HepG2 (cell line): ENCODE measurements around the gene CYP19A1. TPM values are rescaled to one million over a fixed set of nuclear protein-coding genes. Genes with fewer than 3 reads are reported as not detected.

Source experiments
- DR1 ChIP-seq: sonication (generic); formaldehyde crosslinking; IDR thresholded peaks from 2 replicates; pipeline ENCODE4 v1.8.0; 2021; ENCODE audit warnings: mild to moderate bottlenecking, missing genetic modification reagents, inconsistent platforms
- NONO ChIP-seq, 2 experiments: fragments of 450-650 bp in 1 of 2; sonication (generic) in 1 of 2; formaldehyde crosslinking in 1 of 2; IDR thresholded peaks in 1 of 2; conservative IDR thresholded peaks in 1 of 2; 2 replicates each; pipeline versions ENCODE4 v1.6.1 to v1.8.0; 2017 to 2022; ENCODE audit warnings: mild to moderate bottlenecking in 1 of 2, missing genetic modification reagents in 1 of 2, moderate library complexity in 1 of 2
- PAX8 ChIP-seq: sonication (generic); formaldehyde crosslinking; IDR thresholded peaks from 2 replicates; pipeline ENCODE4 v1.8.0; 2022; ENCODE audit warnings: mild to moderate bottlenecking, missing genetic modification reagents, borderline replicate concordance
- PRDM10 ChIP-seq: sonication (generic); formaldehyde crosslinking; IDR thresholded peaks from 2 replicates; pipeline ENCODE4 v1.4.0; 2020; ENCODE audit warnings: low read depth, missing genetic modification reagents
- SRY ChIP-seq: sonication (generic); formaldehyde crosslinking; IDR thresholded peaks from 2 replicates; pipeline ENCODE4 v1.8.0; 2022; ENCODE audit warnings: mild to moderate bottlenecking, missing genetic modification reagents
- ZNF7 ChIP-seq: IDR thresholded peaks from 2 replicates; pipeline ENCODE4 v1.6.1; 2016; ENCODE audit warnings: missing biosample characterization, missing genetic modification reagents
- ZNF780A ChIP-seq: sonication (generic); formaldehyde crosslinking; IDR thresholded peaks from 2 replicates; pipeline ENCODE4 v1.8.0; 2022; ENCODE audit warnings: mild to moderate bottlenecking, missing genetic modification reagents, moderate library complexity
- polyA plus RNA-seq, 8 experiments: library from polyadenylated mRNA; depleted of rRNA in 3 of 8; stranded (reverse) in 7 of 8; unstranded in 1 of 8; fragments of >200 nt; fragmentation: Illumina TruSeq in 4 of 8; extraction: Trizol in 4 of 8; gene quantifications; 2 replicates each; pipeline versions ENCODE4 v1.2.1 to v1.2.3, GENCODE V29; 2011 to 2016; ENCODE audit warnings: low read depth in 4 of 8, missing spikeins in 1 of 8, mixed read lengths in 1 of 8; ENCODE audit not compliant: insufficient read depth in 1 of 8
- total RNA-seq, 5 experiments: library from RNA; depleted of rRNA; stranded (reverse); fragments of >200 nt; fragmentation: Illumina TruSeq; extraction: Trizol; gene quantifications; 2 replicates each; pipeline ENCODE4 v1.2.3, GENCODE V29; 2016; ENCODE audit warnings: low read depth in 1 of 5
- TF ChIP-seq, protein P1 (sequence below): sonication (generic); formaldehyde crosslinking; IDR thresholded peaks from 2 replicates; pipeline ENCODE4 v1.4.0; 2020; ENCODE audit warnings: missing genetic modification reagents, borderline replicate concordance

The CYP19A1 gene
- total and polyA plus RNA-seq, 2 of the 13 experiments (the other 11 are each of a cell fraction or from before 2014, with no cell fraction given): 10.9 to 23.0 TPM

DNA sequence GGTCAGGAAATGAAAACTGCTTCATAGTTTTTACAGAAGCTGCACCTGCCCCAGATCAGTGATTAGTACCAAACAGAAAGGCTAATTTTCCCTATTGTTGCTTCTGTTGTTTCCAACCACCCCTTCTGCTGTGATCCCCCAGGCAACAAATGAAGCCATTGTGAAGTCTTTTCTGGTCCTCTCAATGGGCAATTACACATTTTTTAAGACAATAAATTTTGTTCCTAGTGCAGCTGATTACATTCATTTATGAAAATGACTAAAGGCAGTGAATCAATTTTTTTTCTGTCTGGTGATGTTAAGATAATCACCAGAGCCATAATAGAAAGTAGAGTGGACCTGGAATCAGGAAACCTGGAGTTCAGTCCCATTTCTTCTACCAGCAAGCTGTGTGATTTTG, 35.7 kb upstream of the CYP19A1 start (continued):
- TF ChIP-seq PRDM10 (no peak), ZNF780A (CRISPR knock-in tag) (no peak), PAX8 (CRISPR knock-in tag) (no peak), DR1 (CRISPR knock-in tag) (no peak), SRY (CRISPR knock-in tag) (no peak), ZNF7 (CRISPR knock-in tag) (no peak), NONO (IDR thresholded peaks at IDR 0.05) (no peak), NONO (CRISPR knock-in tag; conservative IDR thresholded peaks at IDR 0.05) (no peak)
- TF ChIP-seq, protein P1, sequence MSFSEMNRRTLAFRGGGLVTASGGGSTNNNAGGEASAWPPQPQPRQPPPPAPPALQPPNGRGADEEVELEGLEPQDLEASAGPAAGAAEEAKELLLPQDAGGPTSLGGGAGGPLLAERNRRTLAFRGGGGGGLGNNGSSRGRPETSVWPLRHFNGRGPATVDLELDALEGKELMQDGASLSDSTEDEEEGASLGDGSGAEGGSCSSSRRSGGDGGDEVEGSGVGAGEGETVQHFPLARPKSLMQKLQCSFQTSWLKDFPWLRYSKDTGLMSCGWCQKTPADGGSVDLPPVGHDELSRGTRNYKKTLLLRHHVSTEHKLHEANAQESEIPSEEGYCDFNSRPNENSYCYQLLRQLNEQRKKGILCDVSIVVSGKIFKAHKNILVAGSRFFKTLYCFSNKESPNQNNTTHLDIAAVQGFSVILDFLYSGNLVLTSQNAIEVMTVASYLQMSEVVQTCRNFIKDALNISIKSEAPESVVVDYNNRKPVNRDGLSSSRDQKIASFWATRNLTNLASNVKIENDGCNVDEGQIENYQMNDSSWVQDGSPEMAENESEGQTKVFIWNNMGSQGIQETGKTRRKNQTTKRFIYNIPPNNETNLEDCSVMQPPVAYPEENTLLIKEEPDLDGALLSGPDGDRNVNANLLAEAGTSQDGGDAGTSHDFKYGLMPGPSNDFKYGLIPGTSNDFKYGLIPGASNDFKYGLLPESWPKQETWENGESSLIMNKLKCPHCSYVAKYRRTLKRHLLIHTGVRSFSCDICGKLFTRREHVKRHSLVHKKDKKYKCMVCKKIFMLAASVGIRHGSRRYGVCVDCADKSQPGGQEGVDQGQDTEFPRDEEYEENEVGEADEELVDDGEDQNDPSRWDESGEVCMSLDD (CRISPR knock-in tag): no peak
